Thymus (tissue), 11 donors: ENCODE results near the gene UTF1. TPM values are rescaled to one million over a fixed set of nuclear protein-coding genes. Genes with fewer than 3 reads are reported as not detected.

Source experiments
- DNase-seq, 9 donors: peaks; one replicate each; pipeline ENCODE4 v3.0.0-alpha.2; 2013; ENCODE audit warnings: low spot score in 9 of 9, low read depth in 6 of 9, missing footprints in 1 of 9
- H3K27ac ChIP-seq, 2 donors: one replicate each; pipeline ENCODE4 v1.5.1; 2013; ENCODE audit warnings: control low read depth in 1 of 2, low read depth in 1 of 2, low read length in 1 of 2, mild to moderate bottlenecking in 1 of 2, moderate library complexity in 1 of 2
- H3K27me3 ChIP-seq, 2 donors: one replicate each; pipeline ENCODE4 v1.5.1; 2013; ENCODE audit warnings: low read length in 1 of 2; ENCODE audit not compliant: control insufficient read depth in 2 of 2, insufficient read depth in 1 of 2
- H3K36me3 ChIP-seq, 2 donors: one replicate each; pipeline ENCODE4 v1.5.1; 2013; ENCODE audit warnings: low read length in 1 of 2, mild to moderate bottlenecking in 1 of 2, moderate library complexity in 1 of 2; ENCODE audit not compliant: control insufficient read depth in 2 of 2, insufficient read depth in 2 of 2
- H3K4me1 ChIP-seq, 2 donors: one replicate each; pipeline ENCODE4 v1.5.1; 2013; ENCODE audit warnings: low read length in 2 of 2; ENCODE audit not compliant: control insufficient read depth in 2 of 2, insufficient read depth in 2 of 2
- H3K4me3 ChIP-seq, 2 donors: one replicate each; pipeline ENCODE4 v1.5.1; 2013; ENCODE audit warnings: low read length in 2 of 2, control low read depth in 1 of 2, mild to moderate bottlenecking in 1 of 2
- H3K9me3 ChIP-seq, 2 donors: one replicate each; pipeline ENCODE4 v1.5.1; 2013; ENCODE audit warnings: low read length in 1 of 2, mild to moderate bottlenecking in 1 of 2; ENCODE audit not compliant: control insufficient read depth in 2 of 2, insufficient read depth in 1 of 2
- WGBS: extraction: QIAGEN DNeasy Blood & Tissue Kit; methylation state at CpG from one replicate; pipeline ENCODE4 v1.1.7; 2013; 5-methylcytosine and 5-hydroxymethylcytosine counted together
- polyA plus RNA-seq: library from polyadenylated mRNA; stranded (reverse); fragments of 200-250 nt; gene quantifications from one replicate; pipeline ENCODE4 v1.2.3, GENCODE V29; 2013
- total RNA-seq: library from RNA; stranded (reverse); fragments of 120-200 nt; gene quantifications from one replicate; pipeline ENCODE4 v1.2.4, GENCODE V29; 2013
- donor health status: healthy.

UTF1 gene
- total and polyA plus RNA-seq, 2 donors = 0.02 TPM; not detected in 1

DNA sequence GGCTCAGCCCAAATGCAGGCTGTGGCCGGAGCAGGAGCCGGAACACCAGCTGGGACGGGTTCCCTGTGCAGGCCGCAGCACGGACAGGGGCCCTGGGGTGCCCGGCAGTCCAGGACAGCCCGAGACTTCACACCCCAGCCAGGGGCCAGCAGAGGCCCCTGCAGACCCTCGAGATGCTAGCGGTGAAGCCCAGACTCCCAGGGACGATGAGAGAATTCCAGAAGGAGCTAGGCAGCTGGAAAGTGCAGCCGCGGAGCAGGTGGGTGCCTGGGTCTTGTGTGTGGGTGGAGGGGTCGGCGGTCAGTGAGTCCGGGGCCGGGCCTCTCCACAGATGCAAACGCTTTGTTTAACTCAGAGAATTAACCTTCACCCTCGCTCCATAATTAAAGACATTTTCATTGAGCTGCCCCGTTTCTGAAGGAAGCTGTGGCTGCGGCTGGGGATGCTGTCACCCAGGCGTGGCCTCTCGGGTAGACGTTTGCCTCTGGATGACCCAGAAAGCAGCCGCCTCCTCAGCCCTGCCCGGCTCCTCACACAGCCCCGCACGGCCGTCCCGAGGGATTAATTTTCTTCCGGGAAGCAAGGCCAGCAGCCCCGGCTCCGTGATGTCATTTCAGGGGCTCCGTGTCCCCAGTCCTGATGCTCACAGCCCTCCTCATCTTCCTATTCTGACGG lies 43.5 kb upstream of the UTF1 start:
- WGBS = 86% methylated on average over 34 of the region's 34 CpGs
- Histone ChIP-seq H3K27me3 (peaks cover 0 to under 1% of the 10 kb centered on the region in 2 donors), H3K36me3 (no peaks in the 10 kb centered on the region), H3K4me3 (no peak overlapping the region), H3K9me3 (no peaks in the 10 kb centered on the region), H3K27ac (no peak overlapping the region), H3K4me1 (no peaks in the 10 kb centered on the region)
- DNase-seq = no peak

DNA sequence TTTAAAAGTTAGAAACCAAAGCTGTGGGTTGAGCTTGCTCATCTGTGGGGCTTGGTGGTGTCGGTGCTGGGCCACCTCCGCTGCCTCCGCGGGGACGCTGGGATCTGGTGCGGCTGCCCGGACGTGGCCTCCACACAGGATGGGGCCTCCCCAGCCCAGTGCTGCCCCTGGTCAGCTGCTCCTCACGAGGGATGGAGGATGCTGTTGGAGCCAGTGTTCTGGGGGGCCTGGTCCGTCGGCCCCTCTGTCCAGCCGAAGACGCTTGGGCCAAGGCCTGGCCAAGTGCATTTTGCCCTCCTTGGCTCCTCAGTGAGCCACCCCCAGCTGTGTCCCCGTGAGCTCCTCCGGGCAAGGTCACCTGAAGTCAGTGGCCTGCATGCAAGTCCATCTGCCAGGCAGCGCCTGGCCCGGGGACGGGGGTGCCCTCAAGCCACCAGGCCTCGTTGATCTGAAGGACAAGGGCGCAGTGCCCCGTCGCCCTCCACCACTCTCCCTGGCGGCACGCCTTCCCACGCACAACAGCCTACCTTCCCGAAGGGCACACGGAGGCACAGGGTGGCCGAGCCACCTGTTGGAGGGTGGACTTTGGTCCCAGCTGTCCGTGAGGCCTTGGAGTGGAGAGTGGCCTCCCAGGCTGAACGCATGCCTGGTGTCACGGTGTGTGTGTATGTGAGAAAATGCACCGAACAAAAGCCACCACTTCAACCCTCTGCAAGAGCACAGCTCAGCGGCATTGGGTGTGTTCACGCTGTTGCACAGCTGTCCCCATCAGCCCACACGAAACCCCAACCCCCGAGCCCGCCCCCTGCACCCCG lies 42.7 kb upstream of the UTF1 start:
- H3K9me3 ChIP-seq = no peaks in the 10 kb centered on the region
- H3K4me3 ChIP-seq = no peak overlapping the region
- H3K4me1 ChIP-seq = no peaks in the 10 kb centered on the region
- peaks cover 0 to 2% of the 10 kb centered on the region in 2 donors for H3K27me3 ChIP-seq
- no peak for DNase-seq
- H3K36me3 ChIP-seq = no peaks in the 10 kb centered on the region
- WGBS = 92% methylated on average over 38 of the region's 38 CpGs
- no peak overlapping the region for H3K27ac ChIP-seq

GRCh38 chr10:133187906-133188681 lies 41.9 kb upstream of the UTF1 start:
- Histone ChIP-seq H3K4me1 (no peaks in the 10 kb centered on the region), H3K27ac (no peak overlapping the region), H3K36me3 (no peaks in the 10 kb centered on the region), H3K27me3 (peaks cover 0 to 2% of the 10 kb centered on the region in 2 donors), H3K9me3 (no peaks in the 10 kb centered on the region), H3K4me3 (no peak overlapping the region)
- DNase-seq = no peak
- 92% methylated on average over 38 of the region's 38 CpGs for WGBS

- no peak overlapping the region for H3K27ac ChIP-seq
- no peak for DNase-seq
- WGBS = 93% methylated on average over 22 of the region's 22 CpGs
- H3K36me3 ChIP-seq = no peaks in the 10 kb centered on the region
- H3K9me3 ChIP-seq = no peaks in the 10 kb centered on the region
- H3K4me1 ChIP-seq = no peaks in the 10 kb centered on the region
- H3K4me3 ChIP-seq = no peak overlapping the region
- H3K27me3 ChIP-seq = peaks cover 0 to 2% of the 10 kb centered on the region in 2 donors
These were observed 40.8 kb upstream of the UTF1 start for GRCh38 chr10:133189256-133189655.

GRCh38 chr10:133189726-133190125 lies 40.3 kb upstream of the UTF1 start:
- Histone ChIP-seq H3K4me1 (no peaks in the 10 kb centered on the region), H3K36me3 (no peaks in the 10 kb centered on the region), H3K27ac (no peak overlapping the region), H3K4me3 (no peak overlapping the region), H3K9me3 (no peaks in the 10 kb centered on the region), H3K27me3 (peaks cover 0 to 2% of the 10 kb centered on the region in 2 donors)
- WGBS = 93% methylated on average over 14 of the region's 14 CpGs
- no peak for DNase-seq

DNA sequence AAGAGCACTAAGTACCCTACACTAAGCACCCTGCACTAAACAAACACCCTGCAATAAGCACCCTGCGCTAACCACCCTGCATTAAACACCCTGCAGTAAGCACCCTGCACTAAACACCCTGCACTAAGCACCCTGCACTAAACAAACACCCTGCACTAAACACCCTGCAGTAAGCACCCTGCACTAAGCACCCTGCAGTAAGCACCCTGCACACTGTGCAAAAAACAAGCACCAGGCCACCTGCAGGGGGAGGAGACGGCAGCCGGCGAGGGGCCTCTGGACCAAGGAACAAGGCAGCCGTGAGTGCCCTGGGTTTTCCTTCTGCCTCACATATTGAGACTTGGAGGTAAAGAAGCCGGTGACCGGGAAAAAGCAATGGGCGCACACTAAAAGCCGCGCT lies 39.8 kb upstream of the UTF1 start:
- no peak for DNase-seq
- no peaks in the 10 kb centered on the region for H3K4me1 ChIP-seq
- WGBS = 98% methylated on average over 10 of the region's 10 CpGs
- no peaks in the 10 kb centered on the region for H3K36me3 ChIP-seq
- H3K27me3 ChIP-seq = peaks cover 0 to 2% of the 10 kb centered on the region in 2 donors
- no peak overlapping the region for H3K4me3 ChIP-seq
- H3K27ac ChIP-seq = no peak overlapping the region
- no peaks in the 10 kb centered on the region for H3K9me3 ChIP-seq

- Histone ChIP-seq H3K4me1 (no peaks in the 10 kb centered on the region), H3K27ac (no peak overlapping the region), H3K4me3 (no peak overlapping the region), H3K36me3 (no peaks in the 10 kb centered on the region), H3K9me3 (no peaks in the 10 kb centered on the region), H3K27me3 (peaks cover 0 to 2% of the 10 kb centered on the region in 2 donors)
- WGBS = 93% methylated on average over 4 of the region's 4 CpGs
- no peak for DNase-seq
These were observed 38.4 kb upstream of the UTF1 start for GRCh38 chr10:133191651-133192050.

- H3K4me1 ChIP-seq = no peaks in the 10 kb centered on the region
- H3K4me3 ChIP-seq = no peak overlapping the region
- no peak overlapping the region for H3K27ac ChIP-seq
- peaks cover 0 to 2% of the 10 kb centered on the region in 2 donors for H3K27me3 ChIP-seq
- whole genome bisulfite sequencing = 92% methylated on average over 4 of the region's 4 CpGs
- no peak for DNase-seq
- no peaks in the 10 kb centered on the region for H3K9me3 ChIP-seq
- H3K36me3 ChIP-seq = no peaks in the 10 kb centered on the region
These were observed 35.9 kb upstream of the UTF1 start for GRCh38 chr10:133194151-133194550.

DNA sequence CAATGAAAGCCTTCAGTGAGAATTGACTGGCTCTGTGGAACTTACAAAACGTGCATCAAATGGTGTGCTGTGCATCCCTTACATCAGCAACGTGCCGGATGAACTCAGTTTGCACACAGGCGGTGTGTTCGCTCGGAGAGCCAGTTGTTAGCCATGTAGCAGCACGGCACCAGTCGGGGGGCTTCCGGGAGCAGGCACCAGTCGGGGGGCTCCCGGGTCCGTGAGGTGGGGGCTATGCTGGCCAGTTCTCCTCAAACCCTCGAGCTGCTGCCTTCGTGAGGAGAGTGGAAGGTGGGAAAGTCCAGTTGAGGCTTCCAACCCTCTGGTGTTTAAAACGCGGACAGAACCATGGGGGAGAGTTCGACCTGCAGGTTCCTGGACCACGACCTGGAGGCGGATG lies 34.9 kb upstream of the UTF1 start:
- H3K4me1 ChIP-seq = no peaks in the 10 kb centered on the region
- 90% methylated on average over 19 of the region's 19 CpGs for WGBS
- H3K4me3 ChIP-seq = no peak overlapping the region
- no peak overlapping the region for H3K27ac ChIP-seq
- no peak for DNase-seq
- no peaks in the 10 kb centered on the region for H3K36me3 ChIP-seq
- no peaks in the 10 kb centered on the region for H3K9me3 ChIP-seq
- peaks cover 0 to 2% of the 10 kb centered on the region in 2 donors for H3K27me3 ChIP-seq
